Liver (tissue), 9 donors: ENCODE results near the gene SNX13. TPM values are rescaled to one million over a fixed set of nuclear protein-coding genes. Genes with fewer than 3 reads are reported as not detected.

ENCODE experiments used
- DNase-seq: peaks from one replicate; pipeline ENCODE4 v3.0.0-alpha.2; 2017; ENCODE audit warnings: low spot score
- H3K27ac ChIP-seq, 2 donors: one replicate each; pipeline ENCODE4 v1.7.0; 2013; ENCODE audit warnings: inconsistent platforms in 2 of 2, low read length in 2 of 2, control low read depth in 1 of 2, low read depth in 1 of 2, mild to moderate bottlenecking in 1 of 2
- H3K27me3 ChIP-seq, 4 donors: one replicate each; pipeline versions ENCODE4 v1.6.1 to v1.7.0; 2013; ENCODE audit warnings: low read length in 3 of 4, inconsistent platforms in 1 of 4, mild to moderate bottlenecking in 1 of 4, moderate library complexity in 1 of 4; ENCODE audit not compliant: control insufficient read depth in 4 of 4, insufficient read depth in 4 of 4
- H3K36me3 ChIP-seq, 4 donors: one replicate each; pipeline versions ENCODE4 v1.6.1 to v1.7.0; 2013; ENCODE audit warnings: low read length in 3 of 4, mild to moderate bottlenecking in 3 of 4, low read depth in 1 of 4, moderate library complexity in 1 of 4; ENCODE audit not compliant: control insufficient read depth in 4 of 4, insufficient read depth in 3 of 4
- H3K4me1 ChIP-seq, 4 donors: one replicate each; pipeline versions ENCODE4 v1.6.1 to v1.7.0; 2013; ENCODE audit warnings: low read length in 3 of 4, mild to moderate bottlenecking in 3 of 4, moderate library complexity in 1 of 4; ENCODE audit not compliant: control insufficient read depth in 4 of 4, insufficient read depth in 4 of 4
- H3K4me3 ChIP-seq, 3 donors: one replicate each; pipeline versions ENCODE4 v1.6.1 to v1.7.0; 2013; ENCODE audit warnings: low read length in 3 of 3, control low read depth in 1 of 3, low read depth in 1 of 3, mild to moderate bottlenecking in 1 of 3
- H3K9ac ChIP-seq, 2 donors: one replicate each; pipeline ENCODE4 v1.7.0; 2013; ENCODE audit warnings: low read length in 2 of 2, mild to moderate bottlenecking in 2 of 2, moderate library complexity in 2 of 2, control low read depth in 1 of 2, low read depth in 1 of 2
- H3K9me3 ChIP-seq, 4 donors: one replicate each; pipeline versions ENCODE4 v1.6.1 to v1.7.0; 2013; ENCODE audit warnings: low read length in 3 of 4; ENCODE audit not compliant: control insufficient read depth in 4 of 4
- EGR1 ChIP-seq, 2 donors: IDR thresholded peaks; 2 replicates each; pipeline ENCODE4 v1.6.1; 2016 to 2018; ENCODE audit warnings: antibody characterized with exemption in 2 of 2, low read depth in 2 of 2
- FOXA1 ChIP-seq: IDR thresholded peaks from 2 replicates; pipeline ENCODE4 v1.6.1; 2016; ENCODE audit warnings: antibody characterized with exemption
- FOXA2 ChIP-seq: IDR thresholded peaks from 2 replicates; pipeline ENCODE4 v1.6.1; 2016; ENCODE audit warnings: antibody characterized with exemption
- GABPA ChIP-seq, 2 donors: IDR thresholded peaks in 1 of 2; conservative IDR thresholded peaks in 1 of 2; 2 replicates each; pipeline ENCODE4 v1.6.1; 2016; ENCODE audit warnings: antibody characterized with exemption in 2 of 2, mild to moderate bottlenecking in 1 of 2, moderate library complexity in 1 of 2
- HNF4A ChIP-seq, 2 donors: conservative IDR thresholded peaks; 2 replicates each; pipeline ENCODE4 v1.6.1; 2016; ENCODE audit warnings: antibody characterized with exemption in 2 of 2, mild to moderate bottlenecking in 2 of 2
- HNF4G ChIP-seq: IDR thresholded peaks from 2 replicates; pipeline ENCODE4 v1.6.1; 2016; ENCODE audit warnings: antibody characterized with exemption
- JUND ChIP-seq, 2 donors: IDR thresholded peaks; 2 replicates each; pipeline ENCODE4 v1.6.1; 2016; ENCODE audit warnings: antibody characterized with exemption in 2 of 2
- NR2F2 ChIP-seq: IDR thresholded peaks from 2 replicates; pipeline ENCODE4 v1.6.1; 2016; ENCODE audit warnings: antibody characterized with exemption
- RAD21 ChIP-seq, 2 donors: IDR thresholded peaks; 2 replicates each; pipeline ENCODE4 v1.6.1; 2016; ENCODE audit warnings: antibody characterized with exemption in 2 of 2, mild to moderate bottlenecking in 2 of 2
- RXRA ChIP-seq, 2 donors: IDR thresholded peaks; 2 replicates each; pipeline ENCODE4 v1.6.1; 2017 to 2018; ENCODE audit warnings: antibody characterized with exemption in 2 of 2, mild to moderate bottlenecking in 1 of 2
- SP1 ChIP-seq: IDR thresholded peaks from 2 replicates; pipeline ENCODE4 v1.6.1; 2018; ENCODE audit warnings: antibody characterized with exemption, mild to moderate bottlenecking
- TAF1 ChIP-seq: conservative IDR thresholded peaks from 2 replicates; pipeline ENCODE4 v1.6.1; 2016; ENCODE audit warnings: antibody characterized with exemption, mild to moderate bottlenecking
- YY1 ChIP-seq: IDR thresholded peaks from 2 replicates; pipeline ENCODE4 v1.6.1; 2016; ENCODE audit warnings: antibody characterized with exemption, mild to moderate bottlenecking
- WGBS: extraction: QIAGEN DNeasy Blood & Tissue Kit; methylation state at CpG from one replicate; pipeline ENCODE4 v1.1.7; 2013; 5-methylcytosine and 5-hydroxymethylcytosine counted together
- polyA plus RNA-seq, 2 donors: library from polyadenylated mRNA; stranded (reverse) in 1 of 2; unstranded in 1 of 2; fragments of 200-250 nt in 1 of 2; fragments of >200 nt in 1 of 2; fragmentation: Nextera tagmentation in 1 of 2; extraction: Ambion mirVana in 1 of 2; gene quantifications; one replicate each; pipeline versions ENCODE4 v1.2.1 to v1.2.3, GENCODE V29; 2013 to 2015
- total RNA-seq, 2 donors: library from RNA; depleted of rRNA; stranded (reverse); fragments of >200 nt; gene quantifications; one replicate each; pipeline ENCODE4 v1.2.3, GENCODE V29; 2014
- TF ChIP-seq, protein P1 (sequence below): IDR thresholded peaks from 2 replicates; pipeline ENCODE4 v1.6.1; 2016; ENCODE audit warnings: antibody characterized with exemption
- TF ChIP-seq, protein P2 (sequence below): IDR thresholded peaks from 2 replicates; pipeline ENCODE4 v1.6.1; 2016; ENCODE audit warnings: antibody characterized with exemption
- TF ChIP-seq, protein P3 (sequence below): IDR thresholded peaks from 2 replicates; pipeline ENCODE4 v1.6.1; 2016; ENCODE audit warnings: antibody characterized with exemption, mild to moderate bottlenecking
- TF ChIP-seq, protein P4 (sequence below): IDR thresholded peaks from 2 replicates; pipeline ENCODE4 v1.6.1; 2016; ENCODE audit warnings: antibody characterized with exemption
- donor health status: healthy.
- donor health status: healthy.
- donor health status: healthy.
- donor health status: healthy.
- donor health status: healthy.

SNX13 gene
- total and polyA plus RNA-seq, 4 donors = 5.4 to 28.1 (median 14.0) TPM

DNA sequence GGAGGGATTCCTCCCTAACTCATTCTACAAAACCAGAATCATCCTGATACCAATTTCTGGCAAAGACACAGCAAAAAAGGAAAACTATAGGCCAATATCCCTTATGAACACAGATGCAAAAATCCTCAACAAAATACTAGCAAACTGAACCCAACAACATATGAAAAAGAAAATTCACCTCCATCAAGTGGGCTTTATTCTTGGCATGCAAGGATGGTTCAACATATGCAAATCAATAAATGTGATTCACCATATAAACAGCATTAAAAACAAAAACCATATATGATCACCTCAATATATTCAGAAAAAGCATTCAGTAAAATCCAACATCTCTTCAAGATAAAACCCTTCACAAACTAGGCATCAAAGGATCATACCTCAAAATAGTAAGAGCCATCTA is 23.5 kb downstream of the SNX13 start (continued):
- TF ChIP-seq, protein P1, sequence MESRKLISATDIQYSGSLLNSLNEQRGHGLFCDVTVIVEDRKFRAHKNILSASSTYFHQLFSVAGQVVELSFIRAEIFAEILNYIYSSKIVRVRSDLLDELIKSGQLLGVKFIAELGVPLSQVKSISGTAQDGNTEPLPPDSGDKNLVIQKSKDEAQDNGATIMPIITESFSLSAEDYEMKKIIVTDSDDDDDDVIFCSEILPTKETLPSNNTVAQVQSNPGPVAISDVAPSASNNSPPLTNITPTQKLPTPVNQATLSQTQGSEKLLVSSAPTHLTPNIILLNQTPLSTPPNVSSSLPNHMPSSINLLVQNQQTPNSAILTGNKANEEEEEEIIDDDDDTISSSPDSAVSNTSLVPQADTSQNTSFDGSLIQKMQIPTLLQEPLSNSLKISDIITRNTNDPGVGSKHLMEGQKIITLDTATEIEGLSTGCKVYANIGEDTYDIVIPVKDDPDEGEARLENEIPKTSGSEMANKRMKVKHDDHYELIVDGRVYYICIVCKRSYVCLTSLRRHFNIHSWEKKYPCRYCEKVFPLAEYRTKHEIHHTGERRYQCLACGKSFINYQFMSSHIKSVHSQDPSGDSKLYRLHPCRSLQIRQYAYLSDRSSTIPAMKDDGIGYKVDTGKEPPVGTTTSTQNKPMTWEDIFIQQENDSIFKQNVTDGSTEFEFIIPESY = no peak
- TF ChIP-seq RXRA (IDR thresholded peaks at IDR 0.05) (no peak), TAF1 (no peak), HNF4G (no peak), SP1 (no peak), FOXA1 (no peak), JUND (IDR thresholded peaks at IDR 0.05) (no peak)
- TF ChIP-seq, protein P2, sequence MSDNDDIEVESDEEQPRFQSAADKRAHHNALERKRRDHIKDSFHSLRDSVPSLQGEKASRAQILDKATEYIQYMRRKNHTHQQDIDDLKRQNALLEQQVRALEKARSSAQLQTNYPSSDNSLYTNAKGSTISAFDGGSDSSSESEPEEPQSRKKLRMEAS = no peak

DNA sequence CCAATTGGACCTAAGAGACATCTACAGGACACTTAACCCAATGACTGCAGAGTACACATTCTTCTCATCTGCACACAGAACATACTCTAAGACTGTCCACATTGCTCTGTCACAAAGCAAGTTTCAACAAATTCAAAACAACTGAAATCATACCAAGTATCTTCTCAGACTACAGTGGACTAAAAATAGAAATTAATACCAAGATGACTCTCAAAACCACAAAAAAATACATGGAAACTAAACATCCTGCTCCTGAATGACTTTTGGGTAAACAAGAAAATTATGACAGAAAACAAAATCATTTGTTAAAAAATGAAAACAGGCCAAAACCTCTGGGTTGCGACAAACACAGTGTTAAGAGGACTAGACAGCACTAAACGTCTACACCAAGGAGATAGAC is 24.5 kb downstream of the SNX13 start:
- H3K4me3 ChIP-seq = no peak overlapping the region
- H3K9ac ChIP-seq = no peak overlapping the region
- H3K9me3 ChIP-seq = peaks cover 0 to 2% (median 0%) of the 10 kb centered on the region in 4 donors
- no peaks in the 10 kb centered on the region for H3K27me3 ChIP-seq
- TF ChIP-seq GABPA (IDR thresholded peaks at IDR 0.05 in 1 of 2, conservative IDR thresholded peaks at IDR 0.05 in 1 of 2) (no peak), RAD21 (IDR thresholded peaks at IDR 0.05) (no peak), FOXA1 (no peak), YY1 (no peak), HNF4G (no peak), HNF4A (conservative IDR thresholded peaks at IDR 0.05) (no peak), JUND (IDR thresholded peaks at IDR 0.05) (no peak), EGR1 (IDR thresholded peaks at IDR 0.05; ENCODE audit: low read depth in 2 of 2) (no peak), NR2F2 (no peak), FOXA2 (no peak), TAF1 (no peak), SP1 (no peak)
- TF ChIP-seq, protein P2 = no peak
- TF ChIP-seq, protein P3, sequence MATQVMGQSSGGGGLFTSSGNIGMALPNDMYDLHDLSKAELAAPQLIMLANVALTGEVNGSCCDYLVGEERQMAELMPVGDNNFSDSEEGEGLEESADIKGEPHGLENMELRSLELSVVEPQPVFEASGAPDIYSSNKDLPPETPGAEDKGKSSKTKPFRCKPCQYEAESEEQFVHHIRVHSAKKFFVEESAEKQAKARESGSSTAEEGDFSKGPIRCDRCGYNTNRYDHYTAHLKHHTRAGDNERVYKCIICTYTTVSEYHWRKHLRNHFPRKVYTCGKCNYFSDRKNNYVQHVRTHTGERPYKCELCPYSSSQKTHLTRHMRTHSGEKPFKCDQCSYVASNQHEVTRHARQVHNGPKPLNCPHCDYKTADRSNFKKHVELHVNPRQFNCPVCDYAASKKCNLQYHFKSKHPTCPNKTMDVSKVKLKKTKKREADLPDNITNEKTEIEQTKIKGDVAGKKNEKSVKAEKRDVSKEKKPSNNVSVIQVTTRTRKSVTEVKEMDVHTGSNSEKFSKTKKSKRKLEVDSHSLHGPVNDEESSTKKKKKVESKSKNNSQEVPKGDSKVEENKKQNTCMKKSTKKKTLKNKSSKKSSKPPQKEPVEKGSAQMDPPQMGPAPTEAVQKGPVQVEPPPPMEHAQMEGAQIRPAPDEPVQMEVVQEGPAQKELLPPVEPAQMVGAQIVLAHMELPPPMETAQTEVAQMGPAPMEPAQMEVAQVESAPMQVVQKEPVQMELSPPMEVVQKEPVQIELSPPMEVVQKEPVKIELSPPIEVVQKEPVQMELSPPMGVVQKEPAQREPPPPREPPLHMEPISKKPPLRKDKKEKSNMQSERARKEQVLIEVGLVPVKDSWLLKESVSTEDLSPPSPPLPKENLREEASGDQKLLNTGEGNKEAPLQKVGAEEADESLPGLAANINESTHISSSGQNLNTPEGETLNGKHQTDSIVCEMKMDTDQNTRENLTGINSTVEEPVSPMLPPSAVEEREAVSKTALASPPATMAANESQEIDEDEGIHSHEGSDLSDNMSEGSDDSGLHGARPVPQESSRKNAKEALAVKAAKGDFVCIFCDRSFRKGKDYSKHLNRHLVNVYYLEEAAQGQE = no peak
- TF ChIP-seq, protein P4, sequence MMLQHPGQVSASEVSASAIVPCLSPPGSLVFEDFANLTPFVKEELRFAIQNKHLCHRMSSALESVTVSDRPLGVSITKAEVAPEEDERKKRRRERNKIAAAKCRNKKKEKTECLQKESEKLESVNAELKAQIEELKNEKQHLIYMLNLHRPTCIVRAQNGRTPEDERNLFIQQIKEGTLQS = no peak
- no peak for DNase-seq
- no peaks in the 10 kb centered on the region for H3K36me3 ChIP-seq
- WGBS = 90% methylated on average over 2 of the region's 2 CpGs
- H3K27ac ChIP-seq = no peak overlapping the region
- peaks cover 0 to 1% (median 0%) of the 10 kb centered on the region in 4 donors for H3K4me1 ChIP-seq
